ENCODE data around the gene CADM2.
"Not testable (repeated sequence)": the region's sequence is repeated elsewhere in the genome, so short reads cannot be mapped to it uniquely, and the experiment has no call there.

Gene CADM2

DNA sequence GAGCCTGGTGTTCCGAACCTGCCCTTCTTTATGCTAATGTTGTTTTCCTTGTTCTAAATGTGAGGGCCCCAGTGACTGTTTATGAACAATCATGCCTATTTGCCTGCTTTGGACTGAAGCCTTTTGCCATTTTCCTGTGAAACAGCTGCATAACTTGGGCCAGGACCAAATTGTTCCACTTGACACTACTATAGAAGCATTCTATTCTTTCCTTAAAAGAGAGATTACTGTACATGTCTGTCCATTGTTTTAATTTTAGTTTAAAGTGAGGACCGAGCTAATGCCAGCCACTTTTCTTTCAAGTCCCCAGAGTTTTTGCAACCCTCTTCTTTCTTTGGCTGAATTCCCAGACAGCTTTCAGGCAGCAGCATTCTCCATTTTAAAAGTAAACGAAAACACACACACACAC lies 980.3 kb downstream of the CADM2 start:
- DNase-seq (ENCODE audit: low read depth), result no peak

- DNase-seq (ENCODE audit: low read depth), result no peak
Measured at GRCh38 chr3:85950435-85950834, 991.6 kb downstream of the CADM2 start.

DNA sequence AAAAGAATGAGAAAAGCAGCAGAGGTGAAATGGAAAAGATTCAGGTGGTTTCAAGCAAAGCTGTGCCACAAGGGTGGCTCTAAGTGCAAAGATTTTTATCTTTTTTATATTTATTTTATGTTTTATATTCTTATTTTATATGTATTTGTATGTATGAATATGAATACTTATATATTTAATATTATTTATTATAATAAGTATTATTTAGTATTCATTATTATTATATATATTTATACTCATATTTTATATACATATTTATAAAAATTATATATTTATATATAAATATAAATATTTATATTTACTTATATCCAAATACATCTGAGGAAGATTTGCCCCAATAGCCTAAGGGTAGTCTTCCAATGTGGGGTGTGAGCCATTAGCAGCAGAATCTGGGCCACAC lies 1002.0 kb downstream of the CADM2 start:
- DNase-seq (ENCODE audit: low read depth), result no peak

GRCh38 chr3:85977615-85978338 lies 1019.0 kb downstream of the CADM2 start:
- no peak for DNase-seq (ENCODE audit: low read depth)

DNA sequence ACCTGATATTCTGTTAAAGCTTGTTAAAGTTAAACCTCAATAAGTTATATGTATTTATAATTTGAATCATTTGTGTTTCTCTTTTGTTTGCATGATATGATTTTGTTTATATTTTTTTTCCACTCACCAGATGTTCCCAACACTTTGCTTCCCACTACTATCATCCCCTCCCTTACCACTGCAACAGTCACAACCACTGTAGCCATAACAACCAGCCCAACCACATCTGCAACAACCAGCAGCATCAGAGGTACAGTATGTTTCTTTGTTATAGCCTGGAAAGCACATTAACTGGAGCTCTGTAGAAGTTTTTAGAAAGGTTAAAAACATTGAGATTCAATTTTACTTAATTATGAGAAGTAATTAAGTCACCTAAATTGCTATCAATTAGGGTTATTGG lies 1020.2 kb downstream of the CADM2 start:
- DNase-seq (ENCODE audit: low read depth), result no peak

DNA sequence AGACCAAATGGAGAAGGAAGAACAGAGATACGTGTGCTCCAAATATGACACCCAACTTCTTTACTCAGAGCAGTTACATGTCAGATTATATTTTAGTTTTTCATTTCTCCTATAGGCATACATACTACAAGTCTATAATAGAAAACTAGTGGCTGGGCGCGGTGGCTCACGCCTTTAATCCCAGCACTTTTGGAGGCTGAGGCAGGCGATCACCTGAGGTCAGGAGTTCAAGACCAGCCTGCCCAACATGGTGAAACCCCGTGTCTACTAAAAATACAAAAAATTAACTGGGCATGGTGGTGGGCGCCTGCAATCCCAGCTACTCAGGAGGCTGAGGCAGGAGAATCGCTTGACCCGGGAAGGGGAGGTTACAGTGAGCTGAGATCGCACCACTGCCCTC lies 1030.8 kb downstream of the CADM2 start:
- DNase-seq (ENCODE audit: low read depth), result not testable (repeated sequence)

DNA sequence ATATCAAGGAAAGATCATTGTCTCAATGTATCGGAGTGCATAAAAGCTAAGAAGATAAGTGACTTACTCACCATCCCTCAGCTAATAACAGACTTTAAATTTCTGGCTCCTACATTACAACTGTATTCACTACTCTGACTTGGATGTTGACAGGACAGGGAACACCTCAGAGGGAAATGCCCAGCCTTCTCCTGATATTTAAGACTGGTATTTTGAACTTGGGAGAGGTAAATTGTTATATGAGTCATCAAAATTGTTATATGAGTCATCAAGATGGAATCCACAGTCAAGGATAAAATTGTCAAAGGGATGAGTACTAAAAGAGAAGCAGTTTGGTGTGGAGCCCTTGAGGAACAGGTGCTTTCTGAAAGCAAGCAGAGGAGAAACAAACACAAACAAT lies 1070.8 kb downstream of the CADM2 start:
- DNase-seq (ENCODE audit: low read depth), result no peak

GRCh38 chr3:86037916-86038315 lies 1079.1 kb downstream of the CADM2 start:
- DNase-seq (ENCODE audit: low read depth), result no peak

- no peak for DNase-seq (ENCODE audit: low read depth)
Measured at GRCh38 chr3:86046436-86047136, 1087.8 kb downstream of the CADM2 start.

DNA sequence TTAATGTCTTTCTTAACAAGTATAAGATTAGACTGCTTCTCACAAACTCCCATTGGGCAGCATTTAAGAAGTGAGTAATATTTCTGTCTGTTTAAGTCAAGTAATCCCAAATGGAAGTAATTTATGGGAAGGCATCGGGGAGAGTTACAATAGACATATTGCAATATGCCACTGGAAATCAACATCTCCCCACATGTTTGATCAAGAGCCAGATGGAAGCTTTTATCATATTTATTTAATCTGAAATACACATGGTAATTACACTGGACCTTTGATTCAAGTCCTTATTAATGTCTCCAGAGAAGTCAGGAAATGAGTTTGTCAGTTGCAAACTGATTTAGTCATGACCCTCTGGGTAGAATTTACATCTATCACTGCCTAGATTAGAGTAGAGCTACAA lies 1088.4 kb downstream of the CADM2 start:
- no peak for DNase-seq (ENCODE audit: low read depth)

DNA sequence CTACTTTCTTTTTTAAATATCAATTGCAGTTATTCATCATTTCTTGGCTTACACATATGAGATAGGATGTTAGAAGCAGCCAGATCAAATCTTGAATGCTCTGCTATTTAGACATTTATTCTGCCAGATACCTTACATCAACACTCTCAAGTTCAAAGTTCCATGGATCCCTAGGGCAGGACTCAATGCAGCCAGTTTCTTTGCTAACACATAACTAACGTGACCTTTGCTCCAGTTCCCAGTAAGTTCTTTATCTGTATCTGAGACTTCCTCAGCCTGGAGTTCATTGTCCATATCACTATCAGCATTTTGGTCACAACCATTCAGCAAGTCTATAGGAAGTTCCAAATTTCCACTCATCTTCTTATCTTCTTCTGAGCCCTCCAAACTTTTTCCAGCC lies 1092.3 kb downstream of the CADM2 start:
- DNase-seq (ENCODE audit: low read depth), result no peak

DNA sequence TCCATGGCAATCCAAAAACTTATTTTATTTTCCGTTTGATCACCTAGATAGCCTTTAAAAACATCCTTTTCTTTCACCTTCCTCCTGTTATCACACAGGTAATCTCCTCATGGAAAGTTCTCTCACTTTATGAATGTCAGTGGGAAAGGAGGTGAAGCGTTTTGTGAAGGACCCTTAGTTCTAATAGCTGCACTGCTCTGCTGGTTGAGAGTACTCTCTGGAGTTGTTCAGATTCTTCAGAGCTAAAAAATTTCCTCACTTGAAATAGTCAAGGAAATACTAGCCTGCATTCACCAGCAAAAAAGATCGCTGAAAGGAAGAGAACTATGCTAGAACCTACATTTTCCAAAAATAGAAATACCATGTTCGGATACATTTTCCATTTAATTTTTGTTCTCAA lies 1097.2 kb downstream of the CADM2 start:
- DNase-seq (ENCODE audit: low read depth), result no peak

DNA sequence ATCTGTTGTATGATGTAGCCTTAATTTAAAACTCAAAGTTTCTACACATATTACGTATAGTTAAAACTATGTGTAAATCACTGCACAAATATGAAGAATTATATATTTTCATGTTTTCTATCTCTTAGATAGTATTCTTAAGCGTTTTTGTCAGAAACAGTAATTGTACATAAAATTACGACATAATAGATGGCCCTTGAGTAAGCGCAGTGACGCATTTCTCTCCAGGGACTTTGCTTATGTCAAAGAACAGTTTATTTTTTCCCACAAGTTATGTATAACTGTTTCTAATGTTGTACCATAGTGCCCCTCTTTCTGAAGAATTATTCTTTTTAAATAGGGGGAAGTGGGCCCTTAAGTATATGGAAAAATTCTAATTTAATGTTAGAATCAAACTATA lies 1098.2 kb downstream of the CADM2 start:
- DNase-seq (ENCODE audit: low read depth), result no peak

- DNase-seq (ENCODE audit: low read depth), result no peak
Measured at GRCh38 chr3:86073799-86074198, 1115.0 kb downstream of the CADM2 start.

DNA sequence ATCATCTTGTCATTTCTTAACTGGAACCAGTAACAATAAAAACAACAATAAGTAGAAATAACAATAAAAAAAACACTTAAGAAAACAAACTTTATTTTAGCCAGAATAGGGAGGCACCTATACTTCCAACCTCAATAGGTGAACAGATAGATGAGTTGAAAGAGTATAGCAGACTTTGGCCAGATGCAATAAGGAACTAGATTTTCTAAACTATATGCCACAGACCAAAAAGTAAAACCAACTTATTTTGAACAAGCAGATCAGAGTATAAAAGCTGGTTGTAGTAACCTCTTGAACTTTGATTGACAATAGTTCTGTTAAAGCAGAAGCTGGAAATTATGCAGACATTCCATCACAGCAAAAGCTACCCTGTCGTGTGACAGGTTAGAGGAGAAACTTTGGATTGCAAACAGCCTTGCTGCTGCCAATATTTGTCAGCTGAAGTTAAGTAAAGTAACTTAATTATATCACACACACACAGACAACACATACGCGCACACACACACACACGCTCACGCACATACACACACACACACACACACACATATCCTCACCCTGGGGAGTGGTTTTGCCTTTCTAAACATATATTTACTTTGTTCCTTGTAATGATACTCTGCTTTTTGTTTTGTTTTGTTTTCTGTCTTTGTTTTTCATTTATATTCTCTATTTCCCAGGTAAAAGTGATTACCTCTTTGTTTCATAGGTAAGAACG lies 1128.5 kb downstream of the CADM2 start:
- no peak for DNase-seq (ENCODE audit: low read depth)

DNA sequence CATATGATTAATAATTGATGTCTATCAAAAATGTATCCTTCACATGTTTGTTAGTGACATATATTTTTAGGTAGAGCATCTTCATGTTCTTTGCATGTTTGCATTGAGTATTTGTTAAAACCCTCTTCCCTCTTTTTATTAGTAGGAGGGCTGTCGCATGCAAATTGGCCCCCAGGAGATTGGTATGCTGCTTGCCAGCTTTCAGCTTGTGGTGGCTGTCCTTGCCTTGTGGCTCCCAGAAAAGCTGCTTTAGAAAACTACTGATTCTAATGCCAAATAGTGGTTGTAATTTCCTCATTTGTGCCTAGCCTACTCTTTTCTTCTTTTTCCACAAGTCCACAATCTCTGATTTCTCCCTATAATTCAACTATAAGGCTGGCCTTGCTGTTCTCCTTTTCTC lies 1145.4 kb downstream of the CADM2 start:
- no peak for DNase-seq (ENCODE audit: low read depth)

GRCh38 chr3:86109434-86109833 lies 1150.6 kb downstream of the CADM2 start:
- DNase-seq (ENCODE audit: low read depth), result no peak

Measured in T follicular helper cell (primary cell).